GM18498 (cell line): Measurements from ENCODE around the gene HAGHL.
"Not testable (repeated sequence)": the region's sequence is repeated elsewhere in the genome, so short reads cannot be mapped to it uniquely, and the experiment has no call there.

Source experiments
- ATAC-seq: cut with Tn5 transposase; IDR thresholded peaks from one replicate; pipeline ENCODE4 v1.9.1; 2021; ENCODE audit warnings: mild to moderate bottlenecking, moderate library complexity; ENCODE audit not compliant: unreplicated experiment

HAGHL gene

GRCh38 chr16:750485-750884 lies 23.6 kb downstream of the HAGHL start:
- no peak for ATAC-seq

GRCh38 chr16:751152-752006 lies 24.5 kb downstream of the HAGHL start:
- no peak for ATAC-seq

DNA sequence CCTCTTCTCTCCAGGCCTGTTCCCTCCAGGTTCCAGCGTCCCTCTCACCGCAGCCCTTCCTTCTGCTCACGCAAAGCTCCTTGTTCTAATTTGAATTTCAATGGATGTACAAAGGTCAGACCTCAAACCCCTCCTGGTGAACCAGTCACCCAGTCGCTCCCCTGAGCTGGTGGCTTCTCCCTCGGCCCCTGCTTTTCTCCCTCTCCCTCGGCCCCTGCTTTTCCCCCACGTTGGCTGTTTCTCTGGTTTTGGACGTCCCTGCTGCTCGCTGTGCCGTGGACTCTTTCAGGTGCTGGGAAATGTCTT lies 25.1 kb downstream of the HAGHL start:
- no peak for ATAC-seq

DNA sequence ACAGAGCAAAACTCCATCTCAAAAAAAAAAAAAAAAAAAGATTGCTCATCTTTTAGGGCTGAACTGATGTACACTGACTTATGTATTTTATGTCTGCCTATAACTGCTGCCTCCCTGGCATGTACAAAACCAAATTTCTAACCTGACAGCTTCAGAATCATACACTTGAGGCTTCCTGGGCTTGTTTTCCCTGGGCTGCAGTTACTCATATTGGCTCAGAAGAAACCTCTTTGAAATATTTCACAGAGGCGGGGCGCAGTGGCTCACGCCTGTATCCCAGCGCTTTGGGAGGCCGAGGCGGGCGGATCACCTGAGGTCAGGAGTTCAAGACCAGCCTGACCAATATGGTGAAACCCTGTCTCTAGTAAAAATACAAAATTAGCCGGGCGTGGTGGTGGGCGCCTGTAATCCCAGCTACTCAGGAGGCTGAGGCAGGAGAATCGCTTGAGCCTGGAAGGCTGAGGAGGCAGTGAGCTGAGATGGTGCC lies 27.3 kb downstream of the HAGHL start:
- ATAC-seq: not testable (repeated sequence)

DNA sequence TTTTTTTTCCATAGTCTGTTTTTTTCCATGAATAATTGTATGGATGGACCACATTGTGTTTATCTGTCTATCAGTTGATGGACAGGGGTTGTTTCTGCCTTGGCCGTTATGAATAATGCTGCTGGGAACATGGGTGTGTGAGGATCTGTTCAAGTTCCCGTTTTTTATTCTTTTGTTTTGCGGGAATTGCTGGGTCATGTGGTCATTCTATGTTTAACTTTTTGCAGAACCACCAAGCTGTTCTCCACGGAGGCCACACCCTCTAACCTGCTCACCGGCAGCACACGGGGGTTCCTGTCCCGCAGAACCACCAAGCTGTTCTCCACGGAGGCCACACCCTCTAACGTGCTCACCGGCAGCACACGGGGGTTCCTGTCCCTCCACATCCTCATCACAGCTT lies 27.8 kb downstream of the HAGHL start:
- ATAC-seq: no peak

GRCh38 chr16:756428-756827 lies 29.5 kb downstream of the HAGHL start:
- ATAC-seq: no peak

GRCh38 chr16:759110-759910 lies 32.4 kb downstream of the HAGHL start:
- no peak for ATAC-seq

DNA sequence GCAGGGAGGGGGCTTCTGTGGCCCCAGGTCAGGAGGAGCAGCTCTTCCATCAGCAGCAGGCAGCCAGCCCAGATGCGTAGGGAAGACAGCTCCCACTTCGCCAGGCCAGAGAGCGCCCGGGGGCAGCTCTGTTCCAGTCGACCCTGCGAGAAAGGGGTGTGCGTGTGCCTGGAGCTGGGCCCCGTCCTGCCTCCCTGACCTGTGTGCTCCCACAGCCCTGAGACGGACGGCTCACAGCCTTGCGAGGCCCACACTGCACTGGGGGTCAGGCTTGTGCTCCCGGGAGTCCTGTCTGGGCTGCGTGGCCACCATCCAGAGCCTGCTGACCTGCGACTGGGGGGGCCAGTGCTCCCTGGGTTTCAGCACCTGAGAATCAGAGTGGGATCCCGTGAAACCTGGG lies 33.2 kb downstream of the HAGHL start:
- no peak for ATAC-seq

- no peak for ATAC-seq
Observed at GRCh38 chr16:760545-761343, 33.8 kb downstream of the HAGHL start, which contains the start of gene MSLN. TSS of gene MSLN (plus strand) at chr16:760734. CDS start at chr16:762681, 1,947 bp downstream.

GRCh38 chr16:761625-762513 lies 35.0 kb downstream of the HAGHL start:
- ATAC-seq: no peak

GRCh38 chr16:762595-763268 lies 35.8 kb downstream of the HAGHL start:
- no peak for ATAC-seq

DNA sequence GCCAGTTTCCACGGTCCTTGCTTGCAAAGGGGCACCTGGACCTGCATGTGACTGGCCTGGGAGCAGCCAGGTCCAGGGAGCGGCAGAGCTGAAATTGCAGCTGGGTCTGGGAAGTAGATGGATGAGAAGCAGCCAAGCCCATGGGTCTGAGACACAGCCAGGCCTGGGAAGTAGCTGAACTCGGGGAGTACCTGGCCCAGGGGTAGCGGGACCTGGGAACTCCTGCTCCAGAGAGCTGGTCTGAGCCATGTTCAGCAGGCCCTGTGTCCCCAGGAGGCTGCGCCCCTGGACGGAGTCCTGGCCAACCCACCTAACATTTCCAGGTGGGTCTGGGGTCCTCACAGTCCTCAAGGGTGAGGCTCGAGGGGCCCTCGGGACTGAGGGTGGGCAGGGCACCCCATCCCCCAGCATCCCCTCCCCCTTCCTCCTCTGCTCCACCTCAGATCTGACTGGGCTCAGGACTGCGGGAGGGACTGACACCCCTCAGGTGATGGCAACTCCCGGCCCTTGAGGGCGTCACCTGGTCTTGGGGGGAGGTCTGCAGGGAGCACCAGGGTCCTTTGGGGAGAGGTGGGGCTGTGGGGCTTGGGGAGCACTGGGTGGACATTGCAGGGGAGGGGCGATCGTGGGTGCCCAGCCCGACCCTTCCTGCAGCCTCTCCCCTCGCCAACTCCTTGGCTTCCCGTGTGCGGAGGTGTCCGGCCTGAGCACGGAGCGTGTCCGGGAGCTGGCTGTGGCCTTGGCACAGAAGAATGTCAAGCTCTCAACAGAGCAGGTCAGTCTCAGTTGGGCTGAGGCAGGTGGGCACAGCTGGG lies 36.7 kb downstream of the HAGHL start:
- no peak for ATAC-seq

GRCh38 chr16:764184-764750 lies 37.4 kb downstream of the HAGHL start:
- ATAC-seq: no peak

DNA sequence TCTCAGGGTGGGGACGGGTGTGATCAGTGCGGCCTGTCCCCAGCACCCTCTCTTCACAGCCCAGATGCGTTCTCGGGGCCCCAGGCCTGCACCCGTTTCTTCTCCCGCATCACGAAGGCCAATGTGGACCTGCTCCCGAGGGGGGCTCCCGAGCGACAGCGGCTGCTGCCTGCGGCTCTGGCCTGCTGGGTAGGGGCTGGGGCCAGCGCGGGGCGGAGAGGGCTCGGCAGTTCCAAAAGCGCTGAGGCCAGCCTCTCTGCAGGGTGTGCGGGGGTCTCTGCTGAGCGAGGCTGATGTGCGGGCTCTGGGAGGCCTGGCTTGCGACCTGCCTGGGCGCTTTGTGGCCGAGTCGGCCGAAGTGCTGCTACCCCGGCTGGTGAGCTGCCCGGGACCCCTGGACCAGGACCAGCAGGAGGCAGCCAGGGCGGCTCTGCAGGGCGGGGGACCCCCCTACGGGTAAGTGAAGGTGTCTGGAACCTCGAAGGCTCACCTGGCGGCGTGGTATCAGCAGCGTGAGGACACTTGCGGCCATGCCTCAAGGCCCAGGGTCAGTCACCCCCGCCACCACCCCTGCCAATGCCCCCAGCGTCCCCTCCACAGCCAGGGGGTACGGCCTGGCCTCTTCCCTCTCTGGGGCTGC lies 38.1 kb downstream of the HAGHL start:
- no peak for ATAC-seq

DNA sequence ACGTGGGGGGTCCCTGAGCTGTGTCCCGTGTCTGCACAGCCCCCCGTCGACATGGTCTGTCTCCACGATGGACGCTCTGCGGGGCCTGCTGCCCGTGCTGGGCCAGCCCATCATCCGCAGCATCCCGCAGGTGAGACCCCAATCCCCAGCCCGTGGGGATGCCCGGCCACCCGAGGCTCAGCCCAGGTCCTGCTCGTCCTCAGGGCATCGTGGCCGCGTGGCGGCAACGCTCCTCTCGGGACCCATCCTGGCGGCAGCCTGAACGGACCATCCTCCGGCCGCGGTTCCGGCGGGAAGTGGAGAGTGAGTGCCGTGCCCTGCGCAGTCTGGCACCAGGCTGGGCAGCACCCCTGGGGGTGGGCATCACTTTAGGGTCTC lies 38.6 kb downstream of the HAGHL start:
- ATAC-seq: no peak

- no peak for ATAC-seq
Observed at GRCh38 chr16:766008-766819, 39.3 kb downstream of the HAGHL start.
